NCI-H1105 treated with DMSO at 0.1 percent for 48 hours (cell line): ENCODE data around the gene USP14.

Source experiments
- DNase-seq: peaks from one replicate; lab custom pipeline; 2025; lab: John Stamatoyannopoulos, UW

The USP14 gene

DNA sequence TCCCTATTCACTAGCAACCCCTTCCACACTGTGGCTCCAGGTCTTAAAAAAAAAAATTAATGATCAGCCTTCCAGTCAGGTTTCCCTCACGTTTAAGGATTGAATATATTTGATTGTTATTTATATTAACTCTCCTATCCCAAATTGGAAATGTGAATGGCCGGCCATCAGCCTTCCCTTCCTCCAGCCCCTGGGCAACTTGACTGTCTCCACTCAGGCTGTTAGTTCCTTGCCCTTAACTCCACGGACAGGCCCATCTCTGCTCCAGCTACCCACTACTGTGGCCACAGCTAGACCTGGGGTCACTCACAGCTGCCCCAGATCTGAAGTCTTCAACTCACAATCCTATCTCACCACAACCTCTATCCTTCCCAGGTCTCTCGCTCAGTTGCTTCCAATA is 69.5 kb downstream of the USP14 start:
- no peak for DNase-seq

DNA sequence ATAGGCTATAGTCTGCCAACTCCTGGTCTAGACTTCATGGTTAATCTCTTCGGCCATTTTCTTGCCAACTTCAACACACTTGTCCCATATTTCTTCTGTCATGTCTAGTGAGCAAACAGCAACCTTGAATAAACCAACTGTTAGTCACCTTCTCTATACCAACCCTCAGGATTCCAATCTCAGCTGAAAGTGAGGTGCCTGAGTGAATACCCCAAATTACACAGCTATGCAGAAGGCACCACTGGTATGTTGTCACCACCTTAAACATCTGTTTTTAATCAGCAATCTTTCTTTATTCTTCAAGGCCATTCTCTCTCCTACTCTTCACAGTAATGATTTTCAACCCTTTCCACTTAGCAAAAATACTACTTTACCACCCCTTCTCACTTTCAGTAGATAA is 70.2 kb downstream of the USP14 start:
- no peak for DNase-seq

- no peak for DNase-seq
Observed at GRCh38 chr18:231563-231962, 73.2 kb downstream of the USP14 start.

DNA sequence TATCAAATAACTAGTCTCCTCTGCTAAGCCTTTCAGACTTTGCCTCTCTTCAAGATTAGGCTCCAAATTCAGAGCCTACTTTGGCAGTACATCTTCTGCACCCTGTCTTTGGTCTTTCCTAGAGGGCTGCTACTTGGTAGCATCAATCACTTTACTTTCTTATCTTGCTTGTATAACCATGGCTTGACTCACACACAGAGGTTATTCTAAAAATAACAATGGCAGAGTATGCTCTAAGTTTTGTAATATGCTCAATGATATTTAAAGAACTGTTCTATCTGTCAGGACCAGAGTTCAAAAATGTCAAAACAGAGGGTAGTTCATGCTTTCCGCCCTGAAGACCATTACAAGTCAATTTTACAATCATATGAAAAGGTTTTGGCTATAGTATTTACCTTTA is 81.8 kb downstream of the USP14 start:
- no peak for DNase-seq

DNA sequence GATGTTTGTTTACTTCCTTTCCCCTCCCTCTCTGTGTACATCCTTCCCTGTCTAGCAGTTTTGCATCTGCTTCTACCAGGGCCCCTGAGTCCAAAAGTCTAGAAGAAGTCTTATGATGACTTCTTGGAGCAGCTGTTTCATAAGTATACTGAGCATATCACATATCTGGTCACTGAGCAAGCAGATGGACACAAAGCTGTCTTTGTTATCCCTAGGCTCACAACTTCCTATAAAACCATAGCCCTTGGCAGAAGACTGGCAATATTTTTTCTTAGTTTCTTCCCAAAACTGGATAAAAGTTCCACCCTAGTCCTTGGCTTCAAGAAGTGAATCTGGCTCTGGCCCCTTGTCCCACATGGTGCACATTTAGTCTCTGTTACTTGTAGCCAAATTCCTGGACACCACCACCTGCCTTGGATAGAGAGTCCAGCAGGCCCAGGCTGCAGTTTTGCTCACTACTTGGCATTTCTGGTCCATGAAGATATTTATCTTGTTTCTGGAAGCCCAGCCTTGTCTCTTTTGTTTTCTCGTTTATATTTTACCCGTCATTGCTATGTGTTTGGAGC is 87.0 kb downstream of the USP14 start:
- no peak for DNase-seq

DNA sequence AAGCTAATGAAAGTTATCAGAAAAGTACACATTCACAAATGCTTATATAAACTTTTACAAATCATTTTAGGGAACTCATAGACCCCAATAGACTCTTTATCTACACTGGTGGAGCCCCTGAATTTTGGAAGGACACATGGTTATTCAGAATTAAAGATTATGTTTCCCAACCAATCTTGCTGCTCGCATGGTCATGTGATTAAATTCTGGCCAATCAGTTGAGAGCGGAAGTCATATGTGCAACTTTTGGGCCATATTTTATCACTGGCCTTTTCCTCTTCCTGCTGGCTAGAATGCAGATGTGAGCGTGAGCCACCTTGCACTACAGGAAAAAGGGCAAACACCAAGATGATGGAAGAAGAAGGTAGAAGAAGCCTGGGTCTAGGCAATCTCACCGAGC is 89.7 kb downstream of the USP14 start:
- DNase-seq, result no peak

DNA sequence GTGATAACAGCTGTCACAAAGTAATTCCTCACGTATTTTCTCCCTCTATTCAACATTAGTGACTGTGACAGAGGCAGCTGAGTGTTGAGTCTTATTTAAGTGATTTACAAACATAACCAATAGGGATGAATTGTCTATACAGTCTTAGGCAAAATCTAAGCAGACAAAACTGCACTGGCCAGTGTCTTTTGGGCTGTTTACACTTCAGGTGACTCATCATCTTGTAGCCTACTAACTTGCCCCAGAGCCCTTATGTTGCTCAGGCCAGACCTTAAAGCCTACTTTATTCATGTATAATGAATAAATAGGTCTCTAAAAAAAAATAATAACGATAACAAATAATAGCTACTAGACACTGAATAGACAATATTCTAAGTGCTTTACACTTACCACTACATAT is 92.3 kb downstream of the USP14 start:
- no peak for DNase-seq

DNA sequence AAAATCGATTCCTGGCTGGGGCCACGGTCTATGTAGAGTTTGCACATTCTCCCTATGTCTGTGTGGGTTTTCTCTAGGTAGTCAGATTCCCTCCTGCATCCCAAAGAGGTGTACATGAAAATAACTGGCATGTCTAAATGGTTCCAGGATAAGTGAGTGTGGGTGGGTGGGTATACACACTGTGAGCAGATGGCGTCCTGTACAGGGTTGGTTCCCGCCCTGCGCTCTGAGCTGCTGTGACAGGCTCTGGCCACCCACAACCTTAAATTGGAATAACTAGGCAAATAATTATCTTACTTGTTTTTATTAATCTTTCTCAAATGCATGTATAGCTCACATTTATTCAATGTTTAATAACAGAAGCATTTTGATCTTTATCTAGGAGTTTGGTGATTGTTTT is 93.2 kb downstream of the USP14 start:
- DNase-seq, result no peak

DNA sequence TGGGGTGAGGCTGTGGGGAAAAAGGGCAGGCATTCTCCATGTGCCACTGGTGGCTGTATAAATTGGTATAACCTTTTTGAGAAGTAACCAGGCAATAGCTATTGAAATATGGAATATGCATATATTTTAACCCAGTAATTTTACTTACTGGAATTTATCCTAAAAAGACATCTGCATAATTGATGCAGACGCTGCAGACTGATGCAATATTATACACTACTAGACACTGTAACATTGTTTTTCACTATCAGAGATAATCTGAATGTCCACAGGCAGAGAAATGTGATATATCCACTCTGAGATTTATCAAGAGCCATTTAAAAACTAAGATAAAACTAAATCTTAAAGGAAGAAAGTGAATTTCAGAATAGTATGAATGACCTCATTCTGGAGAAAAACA is 94.8 kb downstream of the USP14 start:
- DNase-seq, result no peak

DNA sequence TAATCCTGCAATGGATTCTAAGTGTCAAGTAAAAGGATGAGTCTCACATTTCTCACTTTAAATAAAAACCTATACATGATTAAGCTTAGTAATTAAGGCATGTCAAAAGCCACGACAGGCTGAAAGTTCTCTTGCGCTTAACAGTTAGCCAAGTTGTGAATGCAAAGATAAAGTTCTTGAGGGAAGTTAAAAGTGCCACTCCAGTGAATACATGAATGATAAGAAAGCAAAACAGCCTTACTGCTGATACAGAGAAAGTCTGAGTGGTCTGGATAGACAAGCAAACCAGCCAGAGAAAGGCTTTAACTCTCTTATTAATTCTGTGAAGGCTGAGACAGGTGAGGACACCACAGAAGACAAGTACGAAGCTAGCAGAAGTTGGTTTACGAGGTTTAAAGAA is 96.8 kb downstream of the USP14 start:
- no peak for DNase-seq

DNA sequence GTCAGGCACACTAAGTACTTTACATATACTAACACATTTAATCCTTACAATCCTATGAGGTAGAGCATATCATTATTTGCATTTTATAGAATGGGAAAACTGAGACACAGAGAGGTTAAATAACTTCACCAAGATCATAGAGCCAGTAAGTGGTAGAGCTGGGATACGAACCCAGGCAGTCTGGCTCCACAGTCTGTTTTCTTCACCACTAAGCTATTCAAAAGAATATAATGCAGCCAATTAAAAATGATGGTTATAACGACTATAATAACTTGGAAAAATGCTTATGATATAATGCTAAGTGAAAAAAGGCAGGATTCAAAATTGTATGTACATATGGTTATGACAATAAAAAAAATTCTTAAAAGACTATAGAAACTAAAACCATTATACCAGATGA is 102.2 kb downstream of the USP14 start:
- DNase-seq, result no peak

DNA sequence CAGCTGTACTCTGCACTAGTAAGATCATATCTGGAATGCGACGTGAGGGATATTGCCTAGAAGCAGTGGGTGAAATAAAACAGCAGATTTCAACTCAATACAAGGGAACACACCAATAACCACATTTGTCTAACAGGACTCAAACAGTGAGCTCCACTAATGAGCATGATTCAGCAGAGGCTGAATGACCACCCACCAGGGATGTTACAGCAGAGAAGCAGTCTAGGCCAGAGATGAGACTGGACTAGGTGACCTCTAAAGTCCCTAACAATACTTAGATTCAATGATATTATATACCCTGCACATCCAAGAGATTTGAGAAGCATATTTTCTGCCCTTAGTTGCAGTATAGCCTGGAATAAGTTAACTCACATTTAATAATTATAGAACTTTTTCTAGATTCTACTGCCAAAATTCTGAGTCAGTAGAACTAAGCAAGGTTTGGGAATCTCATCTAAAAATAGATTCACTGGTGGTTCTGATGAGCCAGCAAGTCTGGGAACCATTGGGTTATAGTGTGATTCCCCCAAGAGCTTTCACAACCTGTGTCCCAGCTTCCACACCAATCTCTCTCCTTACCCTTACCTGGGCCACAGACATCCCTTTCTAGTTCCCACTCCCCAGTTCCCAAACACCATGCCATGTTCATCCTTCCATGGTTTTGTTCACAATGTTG is 103.2 kb downstream of the USP14 start:
- no peak for DNase-seq
